Upper lobe of left lung (tissue), 6 donors: ENCODE results near the gene SCUBE1. TPM values are rescaled to one million over a fixed set of nuclear protein-coding genes. Genes with fewer than 3 reads are reported as not detected.

Source experiments
- ATAC-seq, 2 donors: fragments of 200-7000 bp; cut with Tn5 transposase; one replicate each; pipeline ENCODE4 v1.9.1; 2022; ENCODE audit warnings: mild to moderate bottlenecking in 2 of 2, moderate library complexity in 2 of 2; ENCODE audit not compliant: low FRiP score in 2 of 2
- DNase-seq, 2 donors: peaks; one replicate each; pipeline ENCODE4 v3.0.0-alpha.2; 2019 to 2020
- H3K27ac ChIP-seq, 4 donors: fragments of 200-600 bp; sonication (generic); one replicate each; pipeline ENCODE4 v1.5.1; 2016 to 2019
- H3K27me3 ChIP-seq, 4 donors: fragments of 200-600 bp; sonication (generic); one replicate each; pipeline ENCODE4 v1.5.1; 2017 to 2019
- H3K36me3 ChIP-seq, 4 donors: fragments of 200-600 bp; sonication (generic); one replicate each; pipeline ENCODE4 v1.5.1; 2016 to 2019
- H3K4me1 ChIP-seq, 4 donors: fragments of 200-600 bp; sonication (generic); one replicate each; pipeline ENCODE4 v1.5.1; 2018 to 2019
- H3K4me3 ChIP-seq, 4 donors: fragments of 200-600 bp; sonication (generic); one replicate each; pipeline ENCODE4 v1.5.1; 2017 to 2019; ENCODE audit warnings: mild to moderate bottlenecking in 2 of 4, moderate library complexity in 1 of 4
- H3K9me3 ChIP-seq, 4 donors: fragments of 200-600 bp; sonication (generic); one replicate each; pipeline ENCODE4 v1.5.1; 2018 to 2019
- EP300 ChIP-seq, 4 donors: sonication (generic); formaldehyde crosslinking; IDR thresholded peaks; one replicate each; pipeline ENCODE4 v1.5.1; 2017; ENCODE audit warnings: antibody characterized with exemption in 4 of 4, control low read depth in 2 of 4
- POLR2A ChIP-seq, 4 donors: fragments of 450-650 bp; IDR thresholded peaks; one replicate each; pipeline ENCODE4 v1.5.1; 2016 to 2017; ENCODE audit warnings: antibody characterized with exemption in 4 of 4, mild to moderate bottlenecking in 2 of 4
- POLR2AphosphoS5 ChIP-seq, 2 donors: sonication (generic); formaldehyde crosslinking; IDR thresholded peaks; one replicate each; pipeline ENCODE4 v1.5.1; 2017; ENCODE audit warnings: antibody characterized with exemption in 2 of 2
- WGBS, 2 donors: methylation state at CpG; one replicate each; pipeline ENCODE4 v1.1.5; 2017 to 2018; 5-methylcytosine and 5-hydroxymethylcytosine counted together
- total RNA-seq, 6 donors: library from RNA; depleted of rRNA in 4 of 6; stranded (reverse); fragments of >200 nt in 4 of 6; gene quantifications; one replicate each; pipeline versions ENCODE4 v1.1.0 to v1.2.1, GENCODE V29; 2016 to 2021
- TF ChIP-seq, protein P1 (sequence below), 6 experiments: fragments of 450-650 bp in 4 of 6; fragments of 200-600 bp in 2 of 6; sonication (generic) in 2 of 6; IDR thresholded peaks; one replicate each; pipeline ENCODE4 v1.5.1; 2016 to 2019; ENCODE audit warnings: antibody characterized with exemption in 6 of 6
- donor health status: DM: no; HTN: no; CAD: no; lungs with moderate emphysema.
- donor health status: DM: no; HTN: yes; CAD: no; lungs with severe emphysema.

SCUBE1 gene
- total RNA-seq, 6 donors from 2014 or later, result 9.7 to 55.9 (median 20.8) TPM

DNA sequence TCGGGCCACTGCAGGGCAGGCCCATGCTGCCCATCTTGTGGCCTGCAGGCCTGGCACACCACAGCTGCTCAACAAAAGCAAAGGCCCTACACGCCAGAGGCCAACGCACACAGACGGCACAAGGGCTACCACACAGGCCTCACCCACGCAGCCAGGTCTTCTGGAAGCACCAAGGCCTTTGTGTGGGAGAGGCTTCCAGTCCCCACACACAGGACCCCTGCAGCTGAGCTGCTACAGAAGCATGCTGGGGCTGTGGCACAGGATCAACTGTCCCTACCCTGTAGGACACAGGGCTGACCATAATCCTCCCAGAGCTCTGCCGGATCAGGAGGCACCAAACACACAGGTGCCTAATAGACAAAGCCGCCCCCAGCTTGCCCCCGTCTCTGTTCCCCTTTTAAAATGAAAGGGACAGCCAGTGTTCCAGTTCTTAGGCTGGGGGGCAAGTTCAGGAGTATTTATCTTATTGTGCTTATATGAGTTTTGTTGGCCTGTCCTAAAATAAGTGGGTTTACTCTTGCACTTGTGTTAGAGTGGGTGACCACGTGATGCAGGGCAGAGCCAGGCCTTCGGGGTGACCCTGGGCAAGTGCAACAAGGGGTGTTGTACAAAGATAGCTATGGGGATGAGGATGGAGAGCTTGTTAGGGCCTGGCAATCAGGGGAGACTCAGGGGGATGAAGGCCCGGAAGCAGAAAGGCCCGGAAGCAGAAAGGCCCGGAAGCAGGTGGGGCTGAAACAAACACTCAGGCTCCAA, 161.7 kb downstream of the SCUBE1 start:
- Histone ChIP-seq H3K4me3 (no peak overlapping the region), H3K27me3 (no peaks in the 10 kb centered on the region), H3K36me3 (peaks cover 0 to 28% (median 20%) of the 10 kb centered on the region in 4 donors), H3K4me1 (peaks cover 13 to 26% (median 19%) of the 10 kb centered on the region in 4 donors), H3K9me3 (no peaks in the 10 kb centered on the region), H3K27ac (peak overlapping the region in 1 of 4 donors; percentile 46)
- WGBS, 2 donors, result 72 to 83% methylated on average over 12 to 13 of the region's 13 CpGs
- no peak for TF ChIP-seq POLR2A (IDR thresholded peaks at IDR 0.05)
- no peak for TF ChIP-seq EP300 (IDR thresholded peaks at IDR 0.05)
- no peak for TF ChIP-seq POLR2AphosphoS5 (IDR thresholded peaks at IDR 0.05)
- TF ChIP-seq, protein P1, sequence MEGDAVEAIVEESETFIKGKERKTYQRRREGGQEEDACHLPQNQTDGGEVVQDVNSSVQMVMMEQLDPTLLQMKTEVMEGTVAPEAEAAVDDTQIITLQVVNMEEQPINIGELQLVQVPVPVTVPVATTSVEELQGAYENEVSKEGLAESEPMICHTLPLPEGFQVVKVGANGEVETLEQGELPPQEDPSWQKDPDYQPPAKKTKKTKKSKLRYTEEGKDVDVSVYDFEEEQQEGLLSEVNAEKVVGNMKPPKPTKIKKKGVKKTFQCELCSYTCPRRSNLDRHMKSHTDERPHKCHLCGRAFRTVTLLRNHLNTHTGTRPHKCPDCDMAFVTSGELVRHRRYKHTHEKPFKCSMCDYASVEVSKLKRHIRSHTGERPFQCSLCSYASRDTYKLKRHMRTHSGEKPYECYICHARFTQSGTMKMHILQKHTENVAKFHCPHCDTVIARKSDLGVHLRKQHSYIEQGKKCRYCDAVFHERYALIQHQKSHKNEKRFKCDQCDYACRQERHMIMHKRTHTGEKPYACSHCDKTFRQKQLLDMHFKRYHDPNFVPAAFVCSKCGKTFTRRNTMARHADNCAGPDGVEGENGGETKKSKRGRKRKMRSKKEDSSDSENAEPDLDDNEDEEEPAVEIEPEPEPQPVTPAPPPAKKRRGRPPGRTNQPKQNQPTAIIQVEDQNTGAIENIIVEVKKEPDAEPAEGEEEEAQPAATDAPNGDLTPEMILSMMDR (IDR thresholded peaks at IDR 0.05), result no peak
- no peak for ATAC-seq
- peak in 1 of 2 donors; percentile 51 for DNase-seq

DNA sequence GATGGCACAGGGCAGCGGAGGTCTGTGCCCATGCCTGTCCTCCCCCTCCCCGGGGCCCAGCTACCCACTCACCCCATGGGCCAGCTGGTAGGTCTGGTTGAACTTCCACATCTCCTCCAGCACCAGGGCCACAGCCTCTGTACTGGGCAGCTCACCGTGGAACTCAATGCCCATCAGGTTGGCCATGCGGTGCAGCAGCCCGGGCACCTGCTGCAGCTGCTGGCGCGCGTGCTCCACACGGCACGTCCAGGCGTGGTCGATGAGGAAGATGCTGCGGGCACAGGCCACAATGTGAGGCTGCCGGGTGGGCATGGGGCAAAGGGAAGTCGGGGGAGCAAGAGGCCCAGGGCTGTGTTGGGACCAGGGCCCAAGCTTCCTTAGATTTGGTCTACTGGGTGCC, 162.5 kb downstream of the SCUBE1 start:
- Histone ChIP-seq H3K36me3 (peaks cover 0 to 34% (median 20%) of the 10 kb centered on the region in 4 donors), H3K4me3 (no peak overlapping the region), H3K4me1 (peaks cover 5 to 18% (median 11%) of the 10 kb centered on the region in 4 donors), H3K27me3 (no peaks in the 10 kb centered on the region), H3K27ac (no peak overlapping the region), H3K9me3 (no peaks in the 10 kb centered on the region)
- TF ChIP-seq EP300 (IDR thresholded peaks at IDR 0.05), result no peak
- no peak for TF ChIP-seq POLR2A (IDR thresholded peaks at IDR 0.05)
- no peak for TF ChIP-seq POLR2AphosphoS5 (IDR thresholded peaks at IDR 0.05)
- TF ChIP-seq, protein P1 (IDR thresholded peaks at IDR 0.05), result no peak
- ATAC-seq (peak in 1 of 2 donors; percentile 1), DNase-seq (no peak)
- 93 to 100% methylated on average over 6 to 15 of the region's 15 CpGs for WGBS, 2 donors

DNA sequence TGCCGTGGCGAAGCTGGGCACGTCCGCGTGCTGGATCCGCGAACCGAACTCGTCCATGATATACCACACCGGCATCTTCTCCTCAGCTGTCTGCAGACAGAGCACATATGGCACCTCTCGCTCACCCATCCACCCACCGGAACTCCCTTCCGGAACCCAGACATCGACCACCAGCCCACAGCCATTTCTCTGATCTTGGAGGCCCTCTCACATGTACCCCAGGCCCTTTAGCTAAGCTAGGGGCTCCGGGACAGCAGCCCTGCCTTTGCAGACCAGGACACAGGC, 163.3 kb downstream of the SCUBE1 start:
- Histone ChIP-seq H3K36me3 (peaks cover 0 to 42% (median 25%) of the 10 kb centered on the region in 4 donors), H3K4me3 (no peak overlapping the region), H3K27me3 (no peaks in the 10 kb centered on the region), H3K27ac (no peak overlapping the region), H3K4me1 (peaks cover 0 to 13% (median 5%) of the 10 kb centered on the region in 4 donors), H3K9me3 (no peaks in the 10 kb centered on the region)
- 92 to 100% methylated on average over 15 of the region's 15 CpGs for WGBS, 2 donors
- no peak for ATAC-seq
- no peak for DNase-seq
- TF ChIP-seq, protein P1 (IDR thresholded peaks at IDR 0.05), result no peak
- no peak for TF ChIP-seq EP300 (IDR thresholded peaks at IDR 0.05)
- no peak for TF ChIP-seq POLR2AphosphoS5 (IDR thresholded peaks at IDR 0.05)
- TF ChIP-seq POLR2A (IDR thresholded peaks at IDR 0.05), result no peak

DNA sequence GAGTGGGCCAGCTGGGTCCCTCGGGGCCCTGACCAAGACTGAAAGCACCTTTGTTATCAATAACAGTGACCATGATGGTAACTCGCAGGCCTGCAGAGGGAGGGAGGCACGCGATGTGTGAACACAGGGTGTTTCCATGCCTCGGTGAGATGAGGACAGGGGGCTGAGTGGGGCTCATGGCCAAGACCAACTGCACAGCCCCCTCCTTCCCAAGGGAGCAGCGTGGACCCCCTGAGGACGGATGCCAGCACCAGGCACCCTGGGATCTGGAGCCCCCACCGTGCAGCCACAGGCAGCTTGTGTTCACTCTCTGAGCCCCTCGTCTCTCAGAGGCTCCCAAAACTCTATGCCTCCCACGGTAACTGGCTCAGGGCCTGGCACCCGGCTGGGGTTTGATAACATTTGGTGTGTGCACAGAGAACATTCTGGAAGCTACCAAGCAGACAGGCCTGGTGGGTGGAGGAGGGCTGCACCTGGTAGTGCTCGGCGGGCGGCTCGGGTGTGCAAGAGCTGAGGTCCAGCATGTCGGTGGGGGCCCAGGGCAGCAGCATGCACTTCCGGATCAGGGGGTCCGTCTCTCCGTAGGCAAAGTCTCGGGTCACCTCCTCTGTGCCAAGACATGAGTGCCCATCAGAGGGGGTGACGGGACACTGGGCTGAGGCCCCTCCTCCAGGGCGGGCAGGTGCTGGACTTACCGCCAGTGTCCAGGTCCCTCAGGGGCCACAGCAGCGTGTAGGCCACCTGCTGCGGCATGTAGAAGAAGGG, 163.8 kb downstream of the SCUBE1 start:
- Histone ChIP-seq H3K27me3 (no peaks in the 10 kb centered on the region), H3K36me3 (peaks cover 2 to 48% (median 29%) of the 10 kb centered on the region in 4 donors), H3K4me1 (peaks cover 0 to 13% (median 4%) of the 10 kb centered on the region in 4 donors), H3K27ac (no peak overlapping the region), H3K9me3 (no peaks in the 10 kb centered on the region), H3K4me3 (no peak overlapping the region)
- ATAC-seq (no peak), DNase-seq (no peak)
- TF ChIP-seq, protein P1 (IDR thresholded peaks at IDR 0.05), result no peak
- TF ChIP-seq POLR2AphosphoS5 (IDR thresholded peaks at IDR 0.05) (no peak), EP300 (IDR thresholded peaks at IDR 0.05) (no peak), POLR2A (IDR thresholded peaks at IDR 0.05) (no peak)
- WGBS, 2 donors, result 89 to 97% methylated on average over 7 to 22 of the region's 25 CpGs
